Upper lobe of left lung (tissue), 6 donors: ENCODE data around the gene NBPF20. TPM values are rescaled to one million over a fixed set of nuclear protein-coding genes. Genes with fewer than 3 reads are reported as not detected.
"Not testable (repeated sequence)": the region's sequence is repeated elsewhere in the genome, so short reads cannot be mapped to it uniquely, and the experiment has no call there.

Source experiments
- ATAC-seq, 2 donors: fragments of 200-7000 bp; cut with Tn5 transposase; one replicate each; pipeline ENCODE4 v1.9.1; 2022; ENCODE audit warnings: mild to moderate bottlenecking in 2 of 2, moderate library complexity in 2 of 2; ENCODE audit not compliant: low FRiP score in 2 of 2
- DNase-seq, 2 donors: peaks; one replicate each; pipeline ENCODE4 v3.0.0-alpha.2; 2019 to 2020
- H3K27ac ChIP-seq, 4 donors: fragments of 200-600 bp; sonication (generic); one replicate each; pipeline ENCODE4 v1.5.1; 2016 to 2019
- H3K27me3 ChIP-seq, 4 donors: fragments of 200-600 bp; sonication (generic); one replicate each; pipeline ENCODE4 v1.5.1; 2017 to 2019
- H3K36me3 ChIP-seq, 4 donors: fragments of 200-600 bp; sonication (generic); one replicate each; pipeline ENCODE4 v1.5.1; 2016 to 2019
- H3K4me1 ChIP-seq, 4 donors: fragments of 200-600 bp; sonication (generic); one replicate each; pipeline ENCODE4 v1.5.1; 2018 to 2019
- H3K4me3 ChIP-seq, 4 donors: fragments of 200-600 bp; sonication (generic); one replicate each; pipeline ENCODE4 v1.5.1; 2017 to 2019; ENCODE audit warnings: mild to moderate bottlenecking in 2 of 4, moderate library complexity in 1 of 4
- H3K9me3 ChIP-seq, 4 donors: fragments of 200-600 bp; sonication (generic); one replicate each; pipeline ENCODE4 v1.5.1; 2018 to 2019
- WGBS, 2 donors: methylation state at CpG; one replicate each; pipeline ENCODE4 v1.1.5; 2017 to 2018; 5-methylcytosine and 5-hydroxymethylcytosine counted together
- total RNA-seq, 6 donors: library from RNA; depleted of rRNA in 4 of 6; stranded (reverse); fragments of >200 nt in 4 of 6; gene quantifications; one replicate each; pipeline versions ENCODE4 v1.1.0 to v1.2.1, GENCODE V29; 2016 to 2021
- donor health status: DM: no; HTN: no; CAD: no; lungs with moderate emphysema.
- donor health status: DM: no; HTN: yes; CAD: no; lungs with severe emphysema.

Gene NBPF20
- total RNA-seq, 6 donors from 2014 or later: 1.8 to 9.4 (median 2.5) TPM

- ATAC-seq, H3K36me3 ChIP-seq, H3K27me3 ChIP-seq, H3K4me3 ChIP-seq, H3K9me3 ChIP-seq, DNase-seq, H3K4me1 ChIP-seq, H3K27ac ChIP-seq: not testable (repeated sequence)
- WGBS, 2 donors: 60% methylated on average over 2 of the region's 3 CpGs
Observed at GRCh38 chr1:145454824-145455177, 29.4 kb upstream of the NBPF20 start.

- H3K36me3 ChIP-seq, H3K9me3 ChIP-seq, H3K4me1 ChIP-seq, H3K4me3 ChIP-seq, H3K27me3 ChIP-seq, ATAC-seq, H3K27ac ChIP-seq: not testable (repeated sequence)
- peak in 1 of 2 donors; percentile 80 for DNase-seq
- 13 to 25% methylated on average over 28 to 49 of the region's 86 CpGs for WGBS, 2 donors
Observed at GRCh38 chr1:145453873-145454823, 28.7 kb upstream of the NBPF20 start.

GRCh38 chr1:145452506-145452905 is 27.1 kb upstream of the NBPF20 start:
- DNase-seq: peak in 1 of 2 donors; percentile 38
- not testable (repeated sequence) for ATAC-seq, H3K27me3 ChIP-seq, H3K4me1 ChIP-seq, H3K4me3 ChIP-seq, H3K27ac ChIP-seq, H3K36me3 ChIP-seq, H3K9me3 ChIP-seq
- WGBS, 2 donors: 42% methylated on average over 2 of the region's 8 CpGs; no CpG with 5 or more reads in 1 of the 2 donors

- WGBS, 2 donors: 2 to 10% methylated on average over 6 to 7 of the region's 8 CpGs
- not testable (repeated sequence) for H3K36me3 ChIP-seq, H3K4me3 ChIP-seq, H3K27ac ChIP-seq, H3K4me1 ChIP-seq, H3K27me3 ChIP-seq, H3K9me3 ChIP-seq
- ATAC-seq (peak; percentile 40 to 75), DNase-seq (peak in 1 of 2 donors; percentile 70)
Observed at GRCh38 chr1:145451914-145452313, 26.5 kb upstream of the NBPF20 start.

GRCh38 chr1:145445219-145445618 is 19.8 kb upstream of the NBPF20 start:
- H3K36me3 ChIP-seq, H3K4me1 ChIP-seq, H3K27ac ChIP-seq, H3K4me3 ChIP-seq, H3K27me3 ChIP-seq, H3K9me3 ChIP-seq: not testable (repeated sequence)
- 49% methylated on average over 3 of the region's 11 CpGs; no CpG with 5 or more reads in 1 of the 2 donors for WGBS, 2 donors
- ATAC-seq (peak in 1 of 2 donors; percentile 20), DNase-seq (peak in 1 of 2 donors; percentile 24)

GRCh38 chr1:145442340-145442739 is 16.9 kb upstream of the NBPF20 start:
- not testable (repeated sequence) for H3K27ac ChIP-seq, H3K27me3 ChIP-seq, DNase-seq, H3K9me3 ChIP-seq, H3K4me3 ChIP-seq, H3K36me3 ChIP-seq, ATAC-seq, H3K4me1 ChIP-seq
- 79 to 84% methylated on average over 5 of the region's 5 CpGs for WGBS, 2 donors

GRCh38 chr1:145431363-145432256 is 6.2 kb upstream of the NBPF20 start:
- 0 to 2% methylated on average over 6 to 15 of the region's 61 CpGs for WGBS, 2 donors
- not testable (repeated sequence) for H3K4me1 ChIP-seq, H3K27me3 ChIP-seq, H3K36me3 ChIP-seq, H3K27ac ChIP-seq, H3K9me3 ChIP-seq
- peak in 1 of 2 donors; percentile 72 for DNase-seq
- ATAC-seq: peak; percentile 26 to 67
- H3K4me3 ChIP-seq: peak overlapping the region in 3 of 4 donors; percentile 3 to 18 (median 14)

GRCh38 chr1:145430830-145431229 is 5.4 kb upstream of the NBPF20 start:
- not testable (repeated sequence) for H3K36me3 ChIP-seq, H3K27me3 ChIP-seq, H3K27ac ChIP-seq, H3K9me3 ChIP-seq, H3K4me3 ChIP-seq
- WGBS, 2 donors: 9 to 12% methylated on average over 7 to 8 of the region's 15 CpGs
- ATAC-seq (peak in 1 of 2 donors; percentile 23), DNase-seq (peak in 1 of 2 donors; percentile 8)
- peaks cover 2 to 10% (median 8%) of the 10 kb centered on the region in 4 donors for H3K4me1 ChIP-seq

- not testable (repeated sequence) for DNase-seq, H3K4me3 ChIP-seq, H3K36me3 ChIP-seq, H3K27me3 ChIP-seq, ATAC-seq, H3K9me3 ChIP-seq, H3K27ac ChIP-seq
- 91 to 100% methylated on average over 1 of the region's 1 CpG for WGBS, 2 donors
- H3K4me1 ChIP-seq: peaks cover 5 to 20% (median 14%) of the 10 kb centered on the region in 4 donors
Observed at GRCh38 chr1:145429329-145429728, 3.9 kb upstream of the NBPF20 start.

GRCh38 chr1:145424612-145425435 is 579 bp downstream of the NBPF20 start:
- H3K9me3 ChIP-seq, H3K36me3 ChIP-seq, H3K27me3 ChIP-seq: not testable (repeated sequence)
- DNase-seq: peak in 1 of 2 donors; percentile 66
- ATAC-seq: peak; percentile 66 to 96
- 2 to 10% methylated on average over 5 to 9 of the region's 59 CpGs for WGBS, 2 donors
- peak overlapping the region; percentile 61 to 85 (median 70) for H3K4me3 ChIP-seq
- H3K27ac ChIP-seq: peak overlapping the region in 3 of 4 donors; percentile 42 to 79 (median 75)
- peaks cover 5 to 14% (median 10%) of the 10 kb centered on the region in 4 donors for H3K4me1 ChIP-seq

GRCh38 chr1:145415149-145415548 is 10.3 kb downstream of the NBPF20 start:
- ATAC-seq: not testable (repeated sequence)
- 10 to 13% methylated on average over 3 to 4 of the region's 8 CpGs for WGBS, 2 donors

GRCh38 chr1:145407266-145407665 is 18.1 kb downstream of the NBPF20 start:
- not testable (repeated sequence) for H3K4me3 ChIP-seq, H3K27me3 ChIP-seq, H3K4me1 ChIP-seq, H3K36me3 ChIP-seq, H3K27ac ChIP-seq, H3K9me3 ChIP-seq, DNase-seq, ATAC-seq
- WGBS, 2 donors: 95 to 97% methylated on average over 14 of the region's 14 CpGs

More at GRCh38 chr1:145415149-145415548, 10.3 kb downstream of the NBPF20 start:
- H3K36me3 ChIP-seq, DNase-seq, H3K27ac ChIP-seq, H3K27me3 ChIP-seq, H3K4me1 ChIP-seq, H3K4me3 ChIP-seq, H3K9me3 ChIP-seq: not testable (repeated sequence)
